GM19239 (cell line): ENCODE data around the gene WWOX.

Experiments
- DNase-seq: peaks from one replicate; pipeline ENCODE4 v3.0.0; 2011; ENCODE audit warnings: low spot score; ENCODE audit not compliant: insufficient read length
- FAIRE-seq: peaks from 2 replicates; lab custom pipeline; 2011; peaks lifted over from hg19 to GRCh38; lab: Jason Lieb, UNC

WWOX gene

DNA sequence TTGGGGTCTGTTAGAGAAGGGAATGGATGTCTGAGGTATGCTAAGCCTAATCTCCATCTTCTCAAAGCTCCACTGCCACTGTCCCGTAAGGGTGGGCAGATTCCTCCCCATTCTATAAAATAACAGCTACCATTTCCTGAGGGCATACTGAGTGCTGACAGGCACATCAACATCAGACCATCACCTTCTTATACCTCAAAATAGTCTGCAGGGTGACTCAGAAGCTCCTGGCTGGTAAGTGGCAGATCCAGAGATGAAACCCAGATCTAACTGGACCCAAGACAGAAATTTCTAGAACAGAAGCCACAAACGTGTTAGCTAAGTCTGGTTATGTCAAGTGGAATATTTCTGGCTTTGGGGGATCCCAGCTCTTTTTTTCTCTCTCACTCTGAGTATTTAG, 548.0 kb downstream of the WWOX start:
- no peak for FAIRE-seq
- no peak for DNase-seq

DNA sequence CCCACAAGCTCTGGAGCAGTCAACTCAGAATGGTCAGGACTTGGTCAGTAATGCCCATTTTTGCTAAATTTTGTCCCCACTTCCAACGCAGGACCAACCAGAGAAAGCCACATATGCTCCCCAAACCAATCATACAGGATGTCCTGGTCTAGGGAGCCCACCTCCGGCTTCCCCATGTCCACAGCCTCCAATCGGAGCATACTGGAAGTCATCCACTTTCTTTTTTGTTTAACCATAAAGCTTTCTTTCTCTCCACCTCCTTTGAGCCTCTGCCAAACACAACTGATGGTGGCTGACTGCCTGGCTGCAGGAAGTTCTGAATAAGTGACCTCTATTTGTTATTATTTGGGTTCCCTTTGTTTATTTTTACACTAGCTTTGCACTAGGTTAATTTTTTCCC, 549.1 kb downstream of the WWOX start:
- DNase-seq, result no peak
- FAIRE-seq, result no peak

GRCh38 chr16:78650339-78651074, 551.1 kb downstream of the WWOX start:
- FAIRE-seq (no peak), DNase-seq (no peak)

GRCh38 chr16:78654929-78655328, 555.5 kb downstream of the WWOX start:
- no peak for FAIRE-seq

GRCh38 chr16:78655331-78656113, 556.1 kb downstream of the WWOX start:
- FAIRE-seq (no peak), DNase-seq (no peak)

More at GRCh38 chr16:78654929-78655328, 555.5 kb downstream of the WWOX start:
- DNase-seq, result no peak

GRCh38 chr16:78656887-78657286, 557.4 kb downstream of the WWOX start:
- DNase-seq, result no peak
- no peak for FAIRE-seq

DNA sequence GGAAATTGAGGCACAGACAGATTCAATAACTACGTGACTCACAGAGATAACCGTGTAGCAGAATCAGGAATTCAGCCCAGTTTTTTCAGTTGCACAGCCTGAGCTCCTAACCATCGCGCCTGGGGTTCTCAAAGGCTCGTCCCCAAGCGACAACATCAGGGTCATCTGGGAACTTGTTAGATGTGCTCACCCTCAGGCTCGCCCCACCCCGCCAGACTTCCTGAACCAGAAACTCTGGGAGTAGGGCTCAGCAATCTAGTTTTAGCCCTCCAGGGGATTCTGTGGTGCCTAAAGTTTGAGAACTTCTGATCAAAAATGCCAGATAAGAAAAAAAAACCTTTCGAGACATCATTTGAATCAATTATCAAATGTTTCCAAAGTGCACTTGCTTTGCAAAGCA, 559.8 kb downstream of the WWOX start:
- FAIRE-seq (no peak), DNase-seq (no peak)

GRCh38 chr16:78659668-78660217, 560.3 kb downstream of the WWOX start:
- DNase-seq (no peak), FAIRE-seq (no peak)

- DNase-seq (no peak), FAIRE-seq (no peak)
Observed at GRCh38 chr16:78660795-78661194, 561.3 kb downstream of the WWOX start.

- DNase-seq (no peak), FAIRE-seq (no peak)
Observed at GRCh38 chr16:78663690-78664089, 564.2 kb downstream of the WWOX start.

GRCh38 chr16:78664811-78665772, 565.6 kb downstream of the WWOX start:
- no peak for FAIRE-seq
- DNase-seq, result no peak

- no peak for FAIRE-seq
- DNase-seq, result no peak
Observed at GRCh38 chr16:78666318-78666717, 566.9 kb downstream of the WWOX start.

GRCh38 chr16:78667675-78668074, 568.2 kb downstream of the WWOX start:
- no peak for FAIRE-seq
- no peak for DNase-seq

DNA sequence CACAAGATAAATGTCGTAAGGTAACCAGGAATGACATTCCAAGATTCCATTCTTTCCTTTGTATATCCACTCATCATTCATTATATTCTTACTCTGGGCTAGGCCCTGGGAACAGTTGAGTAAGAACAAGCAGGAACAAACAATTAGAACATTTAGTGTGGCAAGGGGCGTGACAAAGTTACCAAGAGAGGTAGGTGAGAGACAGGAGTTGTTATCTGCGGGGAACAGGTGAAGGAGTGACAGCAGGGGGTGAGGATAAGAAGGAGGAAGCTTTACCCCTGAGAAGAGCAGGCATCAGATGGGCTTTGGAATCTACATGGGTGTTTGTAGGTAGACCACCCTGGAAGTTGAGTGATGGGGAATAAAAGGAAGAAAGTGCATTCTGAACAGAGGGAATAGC, 568.9 kb downstream of the WWOX start:
- no peak for FAIRE-seq

DNA sequence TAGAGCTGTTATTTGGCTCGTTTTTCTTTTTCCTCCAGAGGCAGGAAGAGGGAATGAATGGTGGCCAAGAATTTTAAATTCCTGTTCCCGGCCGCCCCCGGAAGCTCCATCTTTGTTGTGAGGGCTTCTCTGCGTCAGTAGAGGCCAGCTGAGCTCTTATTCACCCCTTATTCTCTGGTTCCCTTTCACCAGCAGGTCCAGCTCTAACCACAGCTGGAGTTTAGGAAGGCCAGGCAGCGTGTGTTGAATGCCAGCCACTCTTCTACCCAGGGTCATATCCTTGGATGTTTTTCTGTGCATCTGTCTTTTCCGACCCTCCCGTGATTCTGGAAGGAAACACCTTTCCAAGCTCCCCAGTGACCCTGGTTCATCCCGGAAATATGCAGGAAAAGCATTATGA, 570.5 kb downstream of the WWOX start:
- FAIRE-seq, result no peak
- DNase-seq, result no peak

More for the DNA sequence above, 568.9 kb downstream of the WWOX start:
- DNase-seq, result no peak

GRCh38 chr16:78672779-78673556, 573.5 kb downstream of the WWOX start:
- no peak for FAIRE-seq
- no peak for DNase-seq

DNA sequence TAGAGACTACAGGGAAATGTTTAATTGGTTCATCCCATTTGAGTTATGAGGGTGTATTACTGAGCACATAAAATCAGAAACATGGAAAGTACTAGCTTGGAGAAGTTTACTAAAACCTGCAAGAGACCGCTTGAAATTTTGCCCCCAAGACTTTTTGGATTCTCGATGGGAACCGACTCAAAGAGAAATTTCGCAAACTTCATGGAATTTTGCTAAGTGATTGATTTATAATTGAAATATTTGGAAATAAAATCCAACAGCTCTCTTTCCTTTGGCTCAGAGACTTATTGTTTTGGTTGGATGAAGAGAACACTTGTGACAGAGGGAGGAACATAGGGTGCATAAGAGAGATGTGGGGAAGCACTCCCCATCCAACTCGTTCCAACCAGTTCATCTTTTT, 574.4 kb downstream of the WWOX start:
- no peak for DNase-seq
- FAIRE-seq, result no peak

DNA sequence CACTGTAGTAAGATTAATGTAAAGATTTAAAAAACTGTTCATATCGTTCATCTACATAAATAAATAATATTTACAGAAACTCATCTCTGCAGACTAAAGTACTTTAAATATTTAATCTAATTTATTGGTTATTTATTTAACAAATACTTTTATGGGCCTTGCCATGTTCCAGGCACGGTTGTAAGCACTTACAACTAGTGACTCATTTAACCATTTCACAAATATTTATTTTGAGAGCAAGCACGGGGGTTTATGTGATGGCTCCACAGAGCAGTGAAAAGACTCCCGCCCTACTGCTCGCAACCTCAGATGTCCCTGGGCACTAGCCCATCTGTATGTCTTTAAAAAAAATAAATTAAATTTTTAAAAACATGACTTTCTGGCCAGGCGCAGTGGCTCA, 575.9 kb downstream of the WWOX start:
- FAIRE-seq, result no peak

GRCh38 chr16:78675951-78676792, 576.7 kb downstream of the WWOX start:
- FAIRE-seq, result no peak

More for the DNA sequence above, 575.9 kb downstream of the WWOX start:
- no peak for DNase-seq

More at GRCh38 chr16:78675951-78676792, 576.7 kb downstream of the WWOX start:
- no peak for DNase-seq
